GM12878 (cell line): ENCODE results near the gene SERPINB6. TPM values are rescaled to one million over a fixed set of nuclear protein-coding genes. Genes with fewer than 3 reads are reported as not detected.

ENCODE experiments used
- ATAC-seq: fragments of 200-7000 bp; cut with Tn5 transposase; 3 replicates; pipeline ENCODE4 v1.9.1; 2020; ENCODE audit warnings: mild to moderate bottlenecking, moderate library complexity
- BruUV-seq: library from RNA; stranded (reverse); fragments of 400-500 nt; replicated peaks from 2 replicates; lab custom pipeline; 2021; lab: Mats Ljungman, UMichigan
- CTCF ChIA-PET: fragments of 300-600 bp; sonication (Branson Sonifier 250); formaldehyde crosslinking; extraction: SDS; loops from one replicate; lab custom pipeline; 2021; ENCODE audit warnings: inconsistent platforms; lab: Yijun Ruan, JAX
- POLR2A ChIA-PET: fragments of 350-600 bp; formaldehyde crosslinking; extraction: SDS; loops from one replicate; lab custom pipeline; 2021; ENCODE audit warnings: inconsistent platforms; lab: Charles Lee
- RAD21 ChIA-PET: fragments of 300-600 bp; sonication (Branson Sonifier 250); formaldehyde crosslinking; loops from one replicate; lab custom pipeline; 2023; ENCODE audit warnings: antibody characterized with exemption; ENCODE audit not compliant: unreplicated experiment; lab: Charles Lee
- SMC1A ChIA-PET: fragments of 300-600 bp; sonication (Branson Sonifier 250); formaldehyde crosslinking; loops from one replicate; lab custom pipeline; 2023; ENCODE audit not compliant: unreplicated experiment, uncharacterized antibody; lab: Charles Lee
- DNase-seq: peaks from one replicate; pipeline ENCODE4 v3.0.0-alpha.2; 2011; ENCODE audit warnings: low read depth, low spot score
- FAIRE-seq: peaks from 3 replicates; lab custom pipeline; 2011; peaks lifted over from hg19 to GRCh38; lab: Jason Lieb, UNC
- H2AFZ ChIP-seq: 2 replicates; pipeline ENCODE4 v1.6.0; 2011; ENCODE audit warnings: low read depth, low read length, control low read depth; ENCODE audit not compliant: control insufficient read depth
- H3K27ac ChIP-seq: 2 replicates; pipeline ENCODE4 v1.5.1; 2011; ENCODE audit warnings: control low read depth; ENCODE audit not compliant: control insufficient read depth, insufficient read depth
- H3K27me3 ChIP-seq, 2 experiments: replicated peaks in 1 of 2; 2 replicates each; pipeline versions ENCODE4 v1.6.0 to v1.6.1; 2011; ENCODE audit warnings: low read length in 1 of 2; ENCODE audit not compliant: control insufficient read depth in 2 of 2, insufficient read depth in 2 of 2
- H3K36me3 ChIP-seq, 2 experiments: 2 replicates each; pipeline ENCODE4 v1.5.1; 2011; ENCODE audit warnings: low read length in 1 of 2; ENCODE audit not compliant: control insufficient read depth in 2 of 2, insufficient read depth in 2 of 2
- H3K4me1 ChIP-seq: 2 replicates; pipeline ENCODE4 v1.6.1; 2011; ENCODE audit warnings: mild to moderate bottlenecking, low read length, moderate library complexity, mixed read lengths; ENCODE audit not compliant: control insufficient read depth, insufficient read depth
- H3K4me2 ChIP-seq: 2 replicates; pipeline ENCODE4 v1.6.0; 2011; ENCODE audit warnings: control low read depth; ENCODE audit not compliant: control insufficient read depth, insufficient read depth
- H3K4me3 ChIP-seq: fragments of 200-600 bp; sonication (generic); 2 replicates; pipeline ENCODE4 v1.5.1; 2016
- H3K79me2 ChIP-seq: 2 replicates; pipeline ENCODE4 v1.6.0; 2011; ENCODE audit warnings: low read length; ENCODE audit not compliant: control insufficient read depth, insufficient read depth
- H3K9ac ChIP-seq: 2 replicates; pipeline ENCODE4 v1.8.0; 2011; ENCODE audit warnings: low read length, control low read depth, mixed read lengths; ENCODE audit not compliant: control insufficient read depth, insufficient read depth
- H3K9me3 ChIP-seq: replicated peaks from 3 replicates; pipeline ENCODE4 v1.5.1; 2011; ENCODE audit warnings: mild to moderate bottlenecking, low read length; ENCODE audit not compliant: control insufficient read depth, insufficient read depth
- H4K20me1 ChIP-seq: 2 replicates; pipeline ENCODE4 v1.6.0; 2011; ENCODE audit not compliant: control insufficient read depth, insufficient read depth
- CHD4 ChIP-seq: fragments of 200-600 bp; sonication (generic); IDR thresholded peaks from 2 replicates; pipeline ENCODE4 v1.6.1; 2016; ENCODE audit warnings: mild to moderate bottlenecking
- ETV6 ChIP-seq, 2 experiments: fragments of 450-650 bp in 1 of 2; IDR thresholded peaks in 1 of 2; conservative IDR thresholded peaks in 1 of 2; 2 replicates each; pipeline ENCODE4 v1.6.1; 2014; ENCODE audit warnings: antibody characterized with exemption in 1 of 2, borderline replicate concordance in 1 of 2, low read depth in 1 of 2, mild to moderate bottlenecking in 1 of 2, moderate library complexity in 1 of 2
- FOXK2 ChIP-seq: fragments of 450-650 bp; IDR thresholded peaks from 2 replicates; pipeline ENCODE4 v1.6.1; 2017; ENCODE audit warnings: mild to moderate bottlenecking, moderate library complexity
- RAD51 ChIP-seq: fragments of 450-650 bp; IDR thresholded peaks from 2 replicates; pipeline ENCODE4 v1.6.1; 2016; ENCODE audit warnings: moderate library complexity, mild to moderate bottlenecking, inconsistent platforms
- SMAD1 ChIP-seq: fragments of 450-650 bp; IDR thresholded peaks from 2 replicates; pipeline ENCODE4 v1.6.1; 2018; ENCODE audit warnings: mild to moderate bottlenecking, low read depth; ENCODE audit not compliant: partially characterized antibody
- SUPT20H ChIP-seq: IDR thresholded peaks from 2 replicates; pipeline ENCODE4 v1.6.1; 2011; ENCODE audit warnings: low read depth, mild to moderate bottlenecking, low read length, moderate library complexity, borderline replicate concordance; ENCODE audit not compliant: control insufficient read depth
- TBL1XR1 ChIP-seq: IDR thresholded peaks from 2 replicates; pipeline ENCODE4 v1.6.1; 2012; ENCODE audit warnings: low read depth, low read length, improper control_type of control experiment
- WGBS: methylation state at CpG from one replicate; pipeline ENCODE4 v1.1.6; 2016; ENCODE audit warnings: low lambda C conversion rate; ENCODE audit not compliant: insufficient replicate concordance, insufficient coverage; ENCODE audit errors: missing lambda C conversion rate; 5-methylcytosine and 5-hydroxymethylcytosine counted together
- in situ Hi-C: fragments of 300-500 bp; cut with MboI; formaldehyde crosslinking; loops from 9 replicates; pipeline ENCODE4 v1.14.3; 2018; ENCODE audit warnings: mixed read lengths
- intact Hi-C: fragments of 100-400 bp; cut with micrococcal nuclease; formaldehyde crosslinking; loops from one replicate; pipeline ENCODE4 v1.14.2; 2022; ENCODE audit not compliant: unreplicated experiment
- polyA plus RNA-seq, 11 experiments: library from polyadenylated mRNA; depleted of rRNA in 4 of 11; unstranded in 6 of 11; stranded (reverse) in 5 of 11; fragments of >200 nt; fragmentation: Nextera tagmentation in 4 of 11; fragmentation: Illumina TruSeq in 1 of 11; extraction: Ambion mirVana in 4 of 11; extraction: Trizol in 1 of 11; gene quantifications; 1 replicate in 1 of 11; 2 replicates in 10 of 11; pipeline versions ENCODE4 v1.2.1 to v1.2.3, GENCODE V29; 2011 to 2016; ENCODE audit warnings: inconsistent platforms in 2 of 11, missing spikeins in 2 of 11, low read depth in 1 of 11
- total RNA-seq, 4 experiments: library from RNA; depleted of rRNA in 3 of 4; stranded (reverse); fragments of >200 nt in 3 of 4; fragmentation: Illumina TruSeq in 1 of 4; extraction: Trizol in 1 of 4; gene quantifications; 2 replicates each; pipeline versions ENCODE4 v1.2.1 to v1.2.3, GENCODE V29; 2013 to 2021
- TF ChIP-seq, protein P1 (sequence below): fragments of 450-650 bp; IDR thresholded peaks from 2 replicates; pipeline ENCODE4 v1.6.1; 2017; ENCODE audit warnings: borderline replicate concordance
- TF ChIP-seq, protein P2 (sequence below): IDR thresholded peaks from 2 replicates; pipeline ENCODE4 v1.6.1; 2012; ENCODE audit warnings: low read depth, low read length, improper control_type of control experiment
- TF ChIP-seq, protein P3 (sequence below): IDR thresholded peaks from 2 replicates; pipeline ENCODE4 v1.6.1; 2011; ENCODE audit warnings: low read depth, low read length, improper control_type of control experiment, borderline replicate concordance
- TF ChIP-seq, protein P4 (sequence below): fragments of 450-650 bp; IDR thresholded peaks from 2 replicates; pipeline ENCODE4 v1.6.1; 2016; ENCODE audit warnings: mild to moderate bottlenecking
- TF ChIP-seq, protein P5 (sequence below): IDR thresholded peaks from 2 replicates; pipeline ENCODE4 v1.6.1; 2012; ENCODE audit warnings: mild to moderate bottlenecking, low read depth, low read length
- TF ChIP-seq, protein P6 (sequence below): IDR thresholded peaks from 2 replicates; pipeline ENCODE4 v1.6.1; 2011; ENCODE audit warnings: low read depth, mild to moderate bottlenecking, low read length, moderate library complexity, borderline replicate concordance; ENCODE audit errors: extremely low read depth

SERPINB6 gene
- total and polyA plus RNA-seq, 10 of the 15 experiments (the other 5 are each of a cell fraction or from before 2014, with no cell fraction given), result 0.37 to 2.2 (median 0.68) TPM; not detected in 1

DNA sequence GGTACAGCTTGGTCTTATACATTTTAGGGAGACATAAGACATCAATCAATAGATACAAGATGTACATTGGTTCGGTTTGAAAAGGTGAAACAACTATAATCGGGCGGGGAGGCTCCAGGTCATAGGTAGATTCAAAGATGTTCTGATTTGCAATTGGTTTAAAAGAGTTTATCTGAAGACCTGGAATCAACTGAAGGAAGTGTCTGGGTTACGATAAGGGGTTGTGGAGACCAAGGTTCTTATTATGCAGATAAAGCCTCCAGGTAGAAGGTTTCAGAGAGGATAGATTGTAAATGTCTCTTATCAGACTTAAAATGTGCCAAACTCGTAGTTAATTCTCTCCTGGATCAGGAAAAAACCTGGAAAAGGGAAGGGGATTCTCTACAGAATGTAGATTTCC is 5.9 kb upstream of the SERPINB6 start (continued):
- no peak for TF ChIP-seq SMAD1

DNA sequence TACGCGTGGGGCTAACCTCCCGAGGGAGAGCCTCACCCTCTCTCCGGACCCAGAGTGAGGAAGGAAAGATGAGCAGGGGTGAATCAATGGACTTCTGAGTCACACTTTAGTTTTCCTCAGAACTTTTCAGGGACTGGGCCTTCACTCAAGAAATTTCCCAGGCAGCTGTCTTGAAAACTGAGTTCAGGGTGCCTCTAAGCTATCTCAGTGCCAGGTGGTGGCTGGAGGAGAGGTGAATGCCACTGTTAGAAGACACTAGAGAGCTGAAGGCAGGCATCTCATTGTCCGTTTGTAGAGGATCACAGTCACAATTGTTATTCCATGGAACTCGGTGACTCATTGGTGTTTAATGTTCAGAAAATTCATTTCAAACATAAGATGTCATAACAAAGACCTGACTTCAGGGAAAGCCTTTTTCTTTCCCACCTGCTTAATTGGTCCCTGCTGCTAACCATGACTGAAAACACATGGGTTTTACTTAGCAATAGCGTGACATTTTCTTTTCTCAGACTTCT is 5.3 kb upstream of the SERPINB6 start:
- in situ Hi-C loops, result no loop called here
- BruUV-seq, result no TSS peak
- DNase-seq, result no peak
- no peak for ATAC-seq
- H3K4me2 ChIP-seq, result no peak overlapping the region
- POLR2A ChIA-PET, result no interaction called here
- H3K27me3 ChIP-seq, result peaks cover 2 to 16% of the 10 kb centered on the region in 2 experiments; a peak in 3 of 4 replicates
- H3K79me2 ChIP-seq, result no peaks in the 10 kb centered on the region
- SMC1A ChIA-PET, result interaction anchor here (0.9 to 1.5 kb wide), 2 partner anchors 13 to 202 kb away, joined by 3 to 4 read pairs; no protein-coding TSS in a partner anchor
- H4K20me1 ChIP-seq, result no peaks in the 10 kb centered on the region
- CTCF ChIA-PET, result interaction anchor here (1.2 kb wide), 2 partner anchors 11 to 25 kb away, joined by 3 to 5 read pairs; no protein-coding TSS in a partner anchor
- H3K27ac ChIP-seq, result no peak overlapping the region
- H3K4me3 ChIP-seq, result no peak overlapping the region
- no peak overlapping the region for H3K9ac ChIP-seq
- H3K9me3 ChIP-seq, result peaks cover 1% of the 10 kb centered on the region
- H2AFZ ChIP-seq, result no peak overlapping the region
- H3K36me3 ChIP-seq, result no peaks in the 10 kb centered on the region
- intact Hi-C loops, result no loop called here
- WGBS, result 4% methylated on average over 7 of the region's 7 CpGs
- no peaks in the 10 kb centered on the region for H3K4me1 ChIP-seq
- FAIRE-seq, result no peak
- RAD21 ChIA-PET, result interaction anchor here (0.6 kb wide), 1 partner anchor 10 kb away, joined by 3 read pairs; no protein-coding TSS in a partner anchor
- no peak for TF ChIP-seq TBL1XR1
- no peak for TF ChIP-seq SMAD1
- no peak for TF ChIP-seq CHD4
- TF ChIP-seq SUPT20H, result no peak
- TF ChIP-seq, protein P1, sequence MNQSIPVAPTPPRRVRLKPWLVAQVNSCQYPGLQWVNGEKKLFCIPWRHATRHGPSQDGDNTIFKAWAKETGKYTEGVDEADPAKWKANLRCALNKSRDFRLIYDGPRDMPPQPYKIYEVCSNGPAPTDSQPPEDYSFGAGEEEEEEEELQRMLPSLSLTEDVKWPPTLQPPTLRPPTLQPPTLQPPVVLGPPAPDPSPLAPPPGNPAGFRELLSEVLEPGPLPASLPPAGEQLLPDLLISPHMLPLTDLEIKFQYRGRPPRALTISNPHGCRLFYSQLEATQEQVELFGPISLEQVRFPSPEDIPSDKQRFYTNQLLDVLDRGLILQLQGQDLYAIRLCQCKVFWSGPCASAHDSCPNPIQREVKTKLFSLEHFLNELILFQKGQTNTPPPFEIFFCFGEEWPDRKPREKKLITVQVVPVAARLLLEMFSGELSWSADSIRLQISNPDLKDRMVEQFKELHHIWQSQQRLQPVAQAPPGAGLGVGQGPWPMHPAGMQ, result no peak
- TF ChIP-seq, protein P2, sequence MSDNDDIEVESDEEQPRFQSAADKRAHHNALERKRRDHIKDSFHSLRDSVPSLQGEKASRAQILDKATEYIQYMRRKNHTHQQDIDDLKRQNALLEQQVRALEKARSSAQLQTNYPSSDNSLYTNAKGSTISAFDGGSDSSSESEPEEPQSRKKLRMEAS, result no peak
- TF ChIP-seq, protein P3, sequence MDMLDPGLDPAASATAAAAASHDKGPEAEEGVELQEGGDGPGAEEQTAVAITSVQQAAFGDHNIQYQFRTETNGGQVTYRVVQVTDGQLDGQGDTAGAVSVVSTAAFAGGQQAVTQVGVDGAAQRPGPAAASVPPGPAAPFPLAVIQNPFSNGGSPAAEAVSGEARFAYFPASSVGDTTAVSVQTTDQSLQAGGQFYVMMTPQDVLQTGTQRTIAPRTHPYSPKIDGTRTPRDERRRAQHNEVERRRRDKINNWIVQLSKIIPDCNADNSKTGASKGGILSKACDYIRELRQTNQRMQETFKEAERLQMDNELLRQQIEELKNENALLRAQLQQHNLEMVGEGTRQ, result no peak
- no peak for TF ChIP-seq RAD51
- TF ChIP-seq, protein P4, sequence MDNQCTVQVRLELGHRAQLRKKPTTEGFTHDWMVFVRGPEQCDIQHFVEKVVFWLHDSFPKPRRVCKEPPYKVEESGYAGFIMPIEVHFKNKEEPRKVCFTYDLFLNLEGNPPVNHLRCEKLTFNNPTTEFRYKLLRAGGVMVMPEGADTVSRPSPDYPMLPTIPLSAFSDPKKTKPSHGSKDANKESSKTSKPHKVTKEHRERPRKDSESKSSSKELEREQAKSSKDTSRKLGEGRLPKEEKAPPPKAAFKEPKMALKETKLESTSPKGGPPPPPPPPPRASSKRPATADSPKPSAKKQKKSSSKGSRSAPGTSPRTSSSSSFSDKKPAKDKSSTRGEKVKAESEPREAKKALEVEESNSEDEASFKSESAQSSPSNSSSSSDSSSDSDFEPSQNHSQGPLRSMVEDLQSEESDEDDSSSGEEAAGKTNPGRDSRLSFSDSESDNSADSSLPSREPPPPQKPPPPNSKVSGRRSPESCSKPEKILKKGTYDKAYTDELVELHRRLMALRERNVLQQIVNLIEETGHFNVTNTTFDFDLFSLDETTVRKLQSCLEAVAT, result no peak
- TF ChIP-seq, protein P5, sequence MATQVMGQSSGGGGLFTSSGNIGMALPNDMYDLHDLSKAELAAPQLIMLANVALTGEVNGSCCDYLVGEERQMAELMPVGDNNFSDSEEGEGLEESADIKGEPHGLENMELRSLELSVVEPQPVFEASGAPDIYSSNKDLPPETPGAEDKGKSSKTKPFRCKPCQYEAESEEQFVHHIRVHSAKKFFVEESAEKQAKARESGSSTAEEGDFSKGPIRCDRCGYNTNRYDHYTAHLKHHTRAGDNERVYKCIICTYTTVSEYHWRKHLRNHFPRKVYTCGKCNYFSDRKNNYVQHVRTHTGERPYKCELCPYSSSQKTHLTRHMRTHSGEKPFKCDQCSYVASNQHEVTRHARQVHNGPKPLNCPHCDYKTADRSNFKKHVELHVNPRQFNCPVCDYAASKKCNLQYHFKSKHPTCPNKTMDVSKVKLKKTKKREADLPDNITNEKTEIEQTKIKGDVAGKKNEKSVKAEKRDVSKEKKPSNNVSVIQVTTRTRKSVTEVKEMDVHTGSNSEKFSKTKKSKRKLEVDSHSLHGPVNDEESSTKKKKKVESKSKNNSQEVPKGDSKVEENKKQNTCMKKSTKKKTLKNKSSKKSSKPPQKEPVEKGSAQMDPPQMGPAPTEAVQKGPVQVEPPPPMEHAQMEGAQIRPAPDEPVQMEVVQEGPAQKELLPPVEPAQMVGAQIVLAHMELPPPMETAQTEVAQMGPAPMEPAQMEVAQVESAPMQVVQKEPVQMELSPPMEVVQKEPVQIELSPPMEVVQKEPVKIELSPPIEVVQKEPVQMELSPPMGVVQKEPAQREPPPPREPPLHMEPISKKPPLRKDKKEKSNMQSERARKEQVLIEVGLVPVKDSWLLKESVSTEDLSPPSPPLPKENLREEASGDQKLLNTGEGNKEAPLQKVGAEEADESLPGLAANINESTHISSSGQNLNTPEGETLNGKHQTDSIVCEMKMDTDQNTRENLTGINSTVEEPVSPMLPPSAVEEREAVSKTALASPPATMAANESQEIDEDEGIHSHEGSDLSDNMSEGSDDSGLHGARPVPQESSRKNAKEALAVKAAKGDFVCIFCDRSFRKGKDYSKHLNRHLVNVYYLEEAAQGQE, result no peak
- TF ChIP-seq, protein P6, sequence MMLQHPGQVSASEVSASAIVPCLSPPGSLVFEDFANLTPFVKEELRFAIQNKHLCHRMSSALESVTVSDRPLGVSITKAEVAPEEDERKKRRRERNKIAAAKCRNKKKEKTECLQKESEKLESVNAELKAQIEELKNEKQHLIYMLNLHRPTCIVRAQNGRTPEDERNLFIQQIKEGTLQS, result no peak
- no peak for TF ChIP-seq FOXK2
- TF ChIP-seq ETV6 (conservative IDR thresholded peaks at IDR 0.05 in 1 of 2, IDR thresholded peaks at IDR 0.05 in 1 of 2; ENCODE audit: borderline replicate concordance in 1 of 2, low read depth in 1 of 2), result no peak
